GM18526 (cell line): ENCODE results near the gene NECTIN3.

Experiments
- POLR2A ChIP-seq: IDR thresholded peaks from 3 replicates; pipeline ENCODE4 v1.6.1; 2011; ENCODE audit not compliant: insufficient read length; ENCODE audit errors: extremely low read depth

NECTIN3 gene

GRCh38 chr3:111071257-111072030 is at the start of gene NECTIN3:
Gene NECTIN3, plus strand, starts transcription at chr3:111071816. Its CDS starts 202 bp downstream, at chr3:111072018.
- TF ChIP-seq POLR2A = no peak

DNA sequence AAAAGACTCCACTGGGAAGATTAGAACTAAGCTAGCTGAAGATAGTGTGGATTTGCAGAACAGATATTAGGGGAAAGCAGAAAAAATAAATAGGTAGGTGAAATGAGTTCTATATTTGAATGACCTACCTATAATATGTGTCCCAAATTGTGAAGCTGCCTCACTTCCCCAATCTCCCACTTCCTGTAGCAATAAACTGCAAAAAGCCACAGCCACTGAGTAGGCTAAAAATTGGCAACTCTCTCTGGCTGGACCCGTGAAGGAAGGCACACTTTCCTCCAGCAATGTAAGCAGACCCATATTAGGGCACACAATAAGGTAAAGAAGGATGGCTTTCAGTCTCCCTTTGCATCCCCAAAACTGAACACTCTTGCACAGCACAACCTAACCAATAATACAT is 43.7 kb upstream of the NECTIN3 start:
- no peak for TF ChIP-seq POLR2A

DNA sequence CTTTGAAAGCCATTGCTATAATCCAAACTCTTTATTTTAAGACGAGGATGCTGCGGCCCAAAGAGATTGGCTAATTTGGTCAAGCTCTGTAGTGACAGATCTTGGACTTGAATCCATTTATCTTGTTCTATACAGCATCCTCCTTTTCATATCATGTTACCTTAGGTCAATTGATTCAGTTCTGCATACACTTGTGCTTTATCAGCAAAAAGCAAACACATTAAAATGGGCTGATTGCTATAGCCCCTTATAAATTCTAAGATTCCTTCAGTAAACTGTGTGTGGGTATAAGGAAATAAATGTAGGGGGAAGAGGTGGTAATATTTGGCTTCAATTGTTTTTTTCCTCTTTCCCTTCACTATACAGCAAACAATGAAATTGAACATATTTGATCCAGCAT is 40.1 kb upstream of the NECTIN3 start:
- TF ChIP-seq POLR2A = no peak

DNA sequence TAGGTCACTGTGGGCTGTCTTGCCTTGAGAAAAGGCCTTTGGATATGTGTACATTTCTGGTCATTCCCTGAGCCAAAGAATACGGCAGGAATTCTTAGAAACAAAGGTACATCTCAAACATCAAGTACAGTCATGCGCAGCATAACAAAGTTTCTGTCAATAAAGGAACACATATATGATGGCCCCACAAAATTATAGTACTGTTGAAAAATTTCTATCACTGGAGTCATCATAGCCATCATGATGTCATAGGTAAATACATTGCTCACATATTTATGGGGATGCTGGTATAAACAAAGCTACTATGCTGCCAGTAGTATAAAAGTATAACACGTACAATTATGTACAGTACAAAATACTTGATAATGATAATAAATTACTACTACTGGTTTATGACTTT is 38.9 kb upstream of the NECTIN3 start:
- no peak for TF ChIP-seq POLR2A

DNA sequence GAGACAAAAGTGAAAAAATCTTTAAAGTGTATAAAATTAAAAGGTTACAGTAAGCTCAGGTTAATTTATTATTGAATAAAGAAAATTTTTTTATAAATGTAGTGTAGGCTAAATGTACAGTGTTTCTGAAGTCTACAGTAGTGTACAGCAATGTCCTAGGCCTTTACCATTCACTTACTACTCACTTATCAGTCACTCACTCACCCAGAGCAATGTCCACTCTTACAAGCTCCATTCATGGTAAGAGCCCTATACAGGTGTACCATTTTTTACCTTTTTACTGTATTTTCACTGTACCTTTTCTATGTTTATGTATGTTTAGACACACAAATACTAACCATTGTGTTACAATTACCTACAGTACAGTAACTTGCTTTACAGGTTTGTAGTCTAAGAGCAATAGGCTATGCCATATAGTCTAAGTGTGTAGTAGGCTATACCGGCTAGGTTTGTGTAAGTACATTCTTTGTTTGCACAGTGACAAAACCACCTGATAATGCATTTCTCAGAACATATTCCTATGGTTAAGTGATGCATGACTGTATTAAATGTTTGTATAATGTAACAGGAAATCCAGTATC is 38.1 kb upstream of the NECTIN3 start:
- TF ChIP-seq POLR2A = no peak

GRCh38 chr3:111035316-111035715 is 36.3 kb upstream of the NECTIN3 start:
- TF ChIP-seq POLR2A = no peak

GRCh38 chr3:111035902-111036301 is 35.7 kb upstream of the NECTIN3 start:
- no peak for TF ChIP-seq POLR2A

GRCh38 chr3:111040959-111041358 is 30.7 kb upstream of the NECTIN3 start:
- TF ChIP-seq POLR2A = no peak

GRCh38 chr3:111045564-111045963 is 26.1 kb upstream of the NECTIN3 start:
- TF ChIP-seq POLR2A = no peak

DNA sequence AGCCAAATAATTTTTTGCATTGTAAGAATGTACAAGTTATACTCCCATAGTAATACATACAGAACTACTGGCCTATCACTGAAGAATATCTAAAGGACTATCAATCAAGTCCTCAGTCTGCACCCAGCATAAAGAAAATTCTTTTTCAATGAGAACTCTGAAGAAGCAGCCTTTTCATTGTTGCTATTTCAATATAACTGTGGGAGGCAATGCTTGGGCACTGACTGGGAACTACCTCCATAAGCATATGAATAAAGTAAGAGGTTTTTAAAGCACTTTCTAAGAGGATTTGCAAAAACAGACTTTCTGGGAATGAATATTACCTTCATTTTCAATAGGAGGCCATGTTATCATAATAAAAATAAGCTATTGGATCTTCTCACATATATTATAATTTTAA is 24.6 kb upstream of the NECTIN3 start:
- TF ChIP-seq POLR2A = no peak

- no peak for TF ChIP-seq POLR2A
Observed at GRCh38 chr3:111047812-111048435, 23.7 kb upstream of the NECTIN3 start.

DNA sequence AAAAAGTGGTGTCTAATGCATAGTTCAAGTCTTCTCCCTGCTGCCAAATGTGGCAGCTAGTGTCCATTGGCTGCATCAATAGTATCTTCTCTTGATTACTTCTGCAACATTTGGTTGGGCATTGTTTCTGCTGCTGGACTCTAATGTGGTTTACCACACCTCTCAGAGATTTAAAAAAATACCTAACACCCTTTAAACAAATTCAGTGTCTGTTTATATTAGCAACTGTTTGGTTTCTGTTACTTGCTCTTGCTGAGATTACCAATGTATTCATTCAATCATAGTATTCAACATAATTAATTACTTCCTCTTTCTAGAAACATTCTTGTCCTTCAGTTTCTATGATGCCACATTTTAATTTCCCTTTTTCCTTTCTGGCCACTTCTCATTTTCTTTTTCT is 20.3 kb upstream of the NECTIN3 start:
- TF ChIP-seq POLR2A = no peak

- TF ChIP-seq POLR2A = no peak
Observed at GRCh38 chr3:111068574-111068973, 3.0 kb upstream of the NECTIN3 start.

DNA sequence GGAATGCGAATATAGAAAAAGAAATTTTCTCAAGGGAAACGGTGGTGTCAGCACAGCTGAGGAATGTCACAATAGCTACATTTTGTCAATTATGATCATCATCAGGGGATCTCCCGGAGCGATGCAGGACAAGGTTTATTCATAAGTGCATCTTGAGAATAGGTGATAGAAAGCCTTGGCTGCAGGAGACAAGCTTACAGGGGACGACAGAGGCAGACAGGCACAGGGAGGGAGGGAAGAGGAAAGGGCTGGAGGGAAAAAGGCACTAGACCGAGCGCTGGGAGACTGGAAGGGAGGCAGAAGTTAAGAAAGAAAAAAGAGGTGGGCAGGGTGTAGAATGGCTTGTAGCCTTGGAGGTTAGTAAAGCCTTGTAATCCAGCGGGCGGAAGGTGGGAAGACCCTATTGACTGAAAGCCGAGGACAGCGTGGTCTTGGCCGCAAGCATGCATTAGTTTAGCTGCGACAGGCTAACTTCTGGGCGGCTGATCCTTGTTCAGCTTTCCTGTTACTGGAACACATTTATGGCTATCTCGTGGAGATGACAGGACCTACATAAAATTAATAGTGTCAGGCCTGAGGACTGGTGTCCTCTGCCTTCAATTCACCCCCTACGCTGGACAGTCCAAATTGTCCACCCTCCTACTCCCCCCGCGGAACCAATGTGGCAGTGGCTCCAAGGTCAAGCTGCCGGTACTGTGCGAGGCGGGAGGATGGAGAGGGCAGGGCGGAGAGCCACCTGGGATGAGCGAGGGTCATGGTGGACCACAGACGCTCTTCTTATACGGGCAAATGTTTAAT is 1.4 kb upstream of the NECTIN3 start:
- TF ChIP-seq POLR2A = no peak

DNA sequence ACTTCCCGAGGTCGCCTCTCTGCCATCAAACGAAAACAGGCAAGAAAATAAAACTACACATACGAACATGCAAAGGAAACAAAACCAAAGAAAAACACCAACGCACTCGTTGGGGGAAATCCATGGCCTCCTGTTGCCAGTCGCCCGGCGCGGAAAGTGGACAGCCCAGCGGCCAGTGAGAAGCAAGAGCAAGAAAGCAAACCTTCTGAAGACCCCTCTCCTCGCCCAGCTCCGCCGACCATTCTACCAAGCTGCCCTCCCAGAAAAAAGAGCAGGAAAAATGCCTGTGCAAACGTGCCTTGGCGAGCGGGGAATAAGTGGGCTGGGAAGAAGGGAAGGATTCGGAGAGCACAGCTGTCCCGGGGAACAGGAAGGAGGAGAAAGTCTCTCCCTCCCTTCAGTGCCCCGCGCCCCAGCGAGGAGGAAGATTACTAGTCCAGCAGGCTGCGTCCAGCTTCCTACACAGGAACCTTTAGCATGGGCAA is 802 bp upstream of the NECTIN3 start:
- no peak for TF ChIP-seq POLR2A
